Activated CD4-positive, alpha-beta T cell treated with anti-CD3 and anti-CD28 coated beads, Interleukin-2, amount 50 U/mL, for 16 hours (primary cell): ENCODE results near the gene ZNRF3.
A peak's percentile ranks its signal among the peaks of the same experiment; 100 is the strongest.
"Not testable (repeated sequence)": the region's sequence is repeated elsewhere in the genome, so short reads cannot be mapped to it uniquely, and the experiment has no call there.

ENCODE experiments used
- DNase-seq: peaks from one replicate; pipeline ENCODE4 v3.0.0-alpha.2; 2020

Gene ZNRF3

GRCh38 chr22:28882878-28883656 lies at the start of gene ZNRF3:
TSS of gene ZNRF3 (plus strand) at chr22:28883572. CDS start at chr22:28883767, 195 bp downstream.
- peak; percentile 89 for DNase-seq

DNA sequence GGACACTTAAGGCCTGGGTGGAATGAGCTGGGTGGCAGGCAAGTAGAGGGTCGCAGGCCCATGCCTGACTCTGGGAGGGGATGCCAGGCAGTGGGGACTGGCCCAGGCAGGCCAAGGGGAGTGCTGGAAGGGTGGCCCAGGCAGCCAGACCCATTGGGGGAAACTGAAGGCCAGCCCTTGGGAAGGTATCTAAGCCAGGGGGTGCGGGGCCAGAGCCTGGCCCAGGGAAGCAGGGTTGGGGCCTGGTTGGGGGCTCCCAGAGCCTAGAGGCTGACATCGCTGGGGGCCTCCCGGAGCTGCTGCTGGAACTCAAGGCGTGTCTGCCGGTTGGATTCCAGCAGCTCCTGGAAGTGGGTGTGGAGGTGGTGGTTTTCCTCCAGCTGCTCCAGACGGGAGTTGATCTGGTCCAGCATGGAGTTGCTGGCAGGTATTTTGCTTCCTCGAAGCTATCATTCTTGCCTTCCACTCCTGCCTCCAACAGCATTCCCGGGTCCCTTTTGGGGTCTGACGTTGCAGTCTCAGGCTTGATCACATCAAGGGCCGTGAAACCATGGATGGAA lies 47.7 kb upstream of the ZNRF3 start:
- no peak for DNase-seq

- no peak for DNase-seq
Measured at GRCh38 chr22:28837640-28838039, 45.7 kb upstream of the ZNRF3 start.

DNA sequence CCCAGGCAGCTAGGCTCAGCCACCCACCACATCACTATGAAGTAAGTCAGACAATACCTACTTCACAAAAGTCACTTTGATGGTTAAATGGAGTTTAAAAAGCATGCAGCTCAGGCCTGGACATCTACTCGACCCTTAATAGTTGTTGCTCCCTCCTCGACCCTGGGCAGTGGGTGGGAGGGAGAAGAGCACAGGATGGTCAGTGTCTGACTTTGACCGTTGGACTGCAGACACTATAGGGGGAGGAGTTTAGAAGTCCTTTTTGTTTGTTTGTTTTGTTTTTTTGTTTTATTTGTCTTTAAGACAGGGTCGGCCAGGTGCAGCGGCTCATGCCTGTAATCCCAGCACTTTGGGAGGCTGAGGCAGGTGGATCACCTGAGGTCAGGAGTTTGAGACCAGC lies 44.4 kb upstream of the ZNRF3 start:
- DNase-seq: no peak

- DNase-seq: no peak
Measured at GRCh38 chr22:28841111-28841510, 42.3 kb upstream of the ZNRF3 start.

- DNase-seq: no peak
Measured at GRCh38 chr22:28843633-28844032, 39.7 kb upstream of the ZNRF3 start.

GRCh38 chr22:28844277-28844676 lies 39.1 kb upstream of the ZNRF3 start:
- DNase-seq: not testable (repeated sequence)

- no peak for DNase-seq
Measured at GRCh38 chr22:28846994-28847393, 36.4 kb upstream of the ZNRF3 start.

- DNase-seq: peak; percentile 66
Measured at GRCh38 chr22:28855355-28856094, 27.8 kb upstream of the ZNRF3 start.

DNA sequence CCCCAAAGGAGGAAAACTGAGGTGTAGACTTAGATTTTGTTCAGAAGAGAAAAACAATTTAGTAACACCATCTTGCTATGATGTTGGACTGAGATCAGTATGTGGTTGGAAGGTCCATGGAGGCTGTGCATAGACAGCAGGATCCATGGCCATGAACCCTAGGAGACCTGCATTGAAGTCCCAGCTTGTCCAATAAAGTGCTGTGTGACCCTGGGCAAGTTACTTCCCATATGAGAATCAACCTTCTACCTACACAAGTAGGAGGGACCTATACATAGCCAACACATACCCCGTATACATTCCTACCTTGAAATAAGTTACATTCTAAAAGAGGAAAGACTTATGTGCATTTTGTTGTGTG lies 27.3 kb upstream of the ZNRF3 start:
- no peak for DNase-seq

DNA sequence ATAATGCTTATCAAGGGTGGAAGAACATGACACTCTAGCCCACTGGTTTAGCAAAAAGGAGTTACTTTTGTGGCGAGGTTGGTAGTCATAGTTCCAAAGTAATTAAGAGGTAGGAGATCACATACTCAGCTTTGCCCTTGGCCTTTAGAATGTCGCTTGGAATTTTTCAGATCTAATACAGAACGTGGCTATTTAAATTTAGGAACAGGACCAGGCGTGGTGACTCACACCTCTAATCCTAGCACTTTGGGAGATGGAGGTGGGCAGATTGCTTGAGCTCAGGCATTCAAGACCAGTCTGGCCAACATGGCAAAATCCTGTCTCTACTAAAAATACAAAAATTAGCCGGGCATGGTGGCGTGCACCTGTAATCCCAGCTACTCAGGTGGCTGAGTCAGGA lies 26.1 kb upstream of the ZNRF3 start:
- no peak for DNase-seq

- no peak for DNase-seq
Measured at GRCh38 chr22:28864878-28865596, 18.3 kb upstream of the ZNRF3 start.

- DNase-seq: no peak
Measured at GRCh38 chr22:28867191-28867590, 16.2 kb upstream of the ZNRF3 start.

GRCh38 chr22:28868389-28868788 lies 15.0 kb upstream of the ZNRF3 start:
- DNase-seq: not testable (repeated sequence)

- DNase-seq: no peak
Measured at GRCh38 chr22:28869736-28870135, 13.6 kb upstream of the ZNRF3 start.

- no peak for DNase-seq
Measured at GRCh38 chr22:28873183-28873963, 10.0 kb upstream of the ZNRF3 start.

GRCh38 chr22:28874061-28874460 lies 9.3 kb upstream of the ZNRF3 start:
- no peak for DNase-seq

GRCh38 chr22:28874811-28875320 lies 8.5 kb upstream of the ZNRF3 start:
- no peak for DNase-seq

- no peak for DNase-seq
Measured at GRCh38 chr22:28882545-28882877, 861 bp upstream of the ZNRF3 start.

GRCh38 chr22:28883657-28883916 lies 215 bp downstream of the ZNRF3 start:
- DNase-seq: no peak

- no peak for DNase-seq
Measured at GRCh38 chr22:28883917-28884746, 760 bp downstream of the ZNRF3 start.
